Measurements from ENCODE around the gene LCN6. TPM values are rescaled to one million over a fixed set of nuclear protein-coding genes. Genes with fewer than 3 reads are reported as not detected.

LCN6 gene
- total and polyA plus RNA-seq, 8 donors = 1.1 to 25.6 (median 4.2) TPM; not detected in 2

DNA sequence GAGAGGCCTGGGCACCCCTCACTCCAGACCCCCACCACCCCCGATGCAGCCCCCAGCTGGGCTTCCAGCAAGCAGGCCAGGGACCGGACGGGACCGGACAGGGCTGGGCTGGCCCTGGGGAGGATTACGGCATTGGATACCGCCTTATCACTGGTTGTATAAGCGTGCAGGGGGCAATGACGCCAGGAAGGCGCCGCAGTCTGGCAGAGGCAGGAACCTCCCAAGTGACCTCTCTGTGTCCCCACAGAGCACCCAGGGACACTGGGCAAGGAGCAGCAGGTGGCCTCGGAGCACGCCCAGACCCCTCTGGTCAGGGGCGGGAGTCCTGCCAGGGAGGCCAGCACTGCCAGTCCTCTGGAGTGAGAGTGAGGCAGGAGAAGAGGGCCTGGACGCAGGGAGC, 16.7 kb upstream of the LCN6 start:
- H3K36me3 ChIP-seq = no peaks in the 10 kb centered on the region
- H3K27ac ChIP-seq = no peak overlapping the region
- ATAC-seq = no peak
- DNase-seq = peak in 1 of 6 donors; percentile 48
- intact Hi-C loops (cut with DNase I) = no loop called here
- no peak overlapping the region for H3K4me3 ChIP-seq
- no peaks in the 10 kb centered on the region for H3K9me3 ChIP-seq
- TF ChIP-seq, protein P1, sequence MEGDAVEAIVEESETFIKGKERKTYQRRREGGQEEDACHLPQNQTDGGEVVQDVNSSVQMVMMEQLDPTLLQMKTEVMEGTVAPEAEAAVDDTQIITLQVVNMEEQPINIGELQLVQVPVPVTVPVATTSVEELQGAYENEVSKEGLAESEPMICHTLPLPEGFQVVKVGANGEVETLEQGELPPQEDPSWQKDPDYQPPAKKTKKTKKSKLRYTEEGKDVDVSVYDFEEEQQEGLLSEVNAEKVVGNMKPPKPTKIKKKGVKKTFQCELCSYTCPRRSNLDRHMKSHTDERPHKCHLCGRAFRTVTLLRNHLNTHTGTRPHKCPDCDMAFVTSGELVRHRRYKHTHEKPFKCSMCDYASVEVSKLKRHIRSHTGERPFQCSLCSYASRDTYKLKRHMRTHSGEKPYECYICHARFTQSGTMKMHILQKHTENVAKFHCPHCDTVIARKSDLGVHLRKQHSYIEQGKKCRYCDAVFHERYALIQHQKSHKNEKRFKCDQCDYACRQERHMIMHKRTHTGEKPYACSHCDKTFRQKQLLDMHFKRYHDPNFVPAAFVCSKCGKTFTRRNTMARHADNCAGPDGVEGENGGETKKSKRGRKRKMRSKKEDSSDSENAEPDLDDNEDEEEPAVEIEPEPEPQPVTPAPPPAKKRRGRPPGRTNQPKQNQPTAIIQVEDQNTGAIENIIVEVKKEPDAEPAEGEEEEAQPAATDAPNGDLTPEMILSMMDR (IDR thresholded peaks at IDR 0.05) = no peak
- no peak for FAIRE-seq
- 85 to 92% methylated on average over 14 of the region's 14 CpGs for WGBS, 2 donors
- no peaks in the 10 kb centered on the region for H3K27me3 ChIP-seq
- H3K4me1 ChIP-seq = no peaks in the 10 kb centered on the region

DNA sequence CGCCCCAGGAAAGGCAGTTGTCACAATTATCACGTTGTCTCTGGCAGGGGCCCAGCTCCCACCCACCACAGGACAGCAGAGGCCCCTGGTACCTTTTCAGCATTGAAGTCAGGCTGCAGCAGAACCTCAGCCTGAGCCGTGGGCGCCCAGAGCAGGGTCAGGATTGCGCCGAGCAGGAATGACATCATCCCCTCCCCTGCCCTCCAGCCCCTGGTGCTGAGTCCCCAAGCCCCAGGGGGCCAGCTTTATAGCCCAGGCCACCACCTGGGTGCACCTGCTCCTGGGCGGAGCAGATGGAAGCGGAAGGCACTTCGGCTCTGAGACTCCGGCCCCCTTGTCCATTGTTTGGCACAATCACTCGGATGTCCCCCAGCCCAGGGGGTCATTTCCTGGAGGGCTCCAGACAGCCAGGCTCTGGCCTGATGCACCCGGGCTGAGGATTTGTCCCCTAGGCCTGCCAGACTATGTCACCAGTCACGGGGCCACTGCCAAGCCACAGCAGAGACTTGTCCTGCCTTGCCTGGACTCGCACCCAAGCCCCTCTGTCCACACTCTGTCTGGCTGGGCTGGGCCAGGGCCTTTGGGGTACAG, 16.1 kb upstream of the LCN6 start, which contains the start of gene LCN15:
Gene LCN15, minus strand, starts transcription at position 218 of the 591 bp plus-strand sequence. Its CDS starts 30 bp downstream, at position 188.
- 75 to 79% methylated on average over 14 of the region's 14 CpGs for WGBS, 2 donors
- Histone ChIP-seq H3K27ac (no peak within 1 kb of the TSS), H3K36me3 (no peaks in the 10 kb centered on the region), H3K27me3 (no peaks in the 10 kb centered on the region), H3K4me3 (no peak within 1 kb of the TSS), H3K4me1 (no peaks in the 10 kb centered on the region), H3K9me3 (no peaks in the 10 kb centered on the region)
- TF ChIP-seq, protein P1 (IDR thresholded peaks at IDR 0.05) = no peak
- no peak for ATAC-seq
- peak in 1 of 6 donors; percentile 48 for DNase-seq
- FAIRE-seq = no peak
- intact Hi-C loops (cut with DNase I) = no loop called here

DNA sequence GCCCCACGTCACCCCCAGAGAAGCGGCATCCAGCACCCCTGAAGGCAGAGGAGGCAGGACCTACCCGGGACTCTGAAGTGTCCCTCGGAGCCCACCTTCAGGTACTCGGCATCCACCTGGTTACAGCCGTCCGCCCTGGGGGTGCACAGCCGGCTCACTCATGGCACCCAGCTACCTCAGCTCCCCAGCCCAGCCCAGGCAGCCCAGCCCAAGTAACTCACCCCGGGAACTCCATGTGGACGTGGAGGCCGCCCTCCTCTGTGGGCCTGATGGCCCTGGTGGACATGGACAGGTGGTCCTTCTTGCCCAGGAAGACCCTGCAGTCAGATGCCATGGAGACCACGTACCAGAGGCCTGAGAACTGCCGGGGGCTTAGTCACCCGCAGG, 15.3 kb upstream of the LCN6 start:
- H3K27ac ChIP-seq = no peak overlapping the region
- TF ChIP-seq, protein P1 (IDR thresholded peaks at IDR 0.05) = no peak
- DNase-seq (peak in 1 of 6 donors; percentile 44), ATAC-seq (no peak), FAIRE-seq (no peak)
- H3K4me3 ChIP-seq = no peak overlapping the region
- no peaks in the 10 kb centered on the region for H3K9me3 ChIP-seq
- H3K4me1 ChIP-seq = no peaks in the 10 kb centered on the region
- intact Hi-C loops (cut with DNase I) = no loop called here
- H3K27me3 ChIP-seq = no peaks in the 10 kb centered on the region
- WGBS, 2 donors = 81% methylated on average over 13 to 14 of the region's 14 CpGs
- no peaks in the 10 kb centered on the region for H3K36me3 ChIP-seq

DNA sequence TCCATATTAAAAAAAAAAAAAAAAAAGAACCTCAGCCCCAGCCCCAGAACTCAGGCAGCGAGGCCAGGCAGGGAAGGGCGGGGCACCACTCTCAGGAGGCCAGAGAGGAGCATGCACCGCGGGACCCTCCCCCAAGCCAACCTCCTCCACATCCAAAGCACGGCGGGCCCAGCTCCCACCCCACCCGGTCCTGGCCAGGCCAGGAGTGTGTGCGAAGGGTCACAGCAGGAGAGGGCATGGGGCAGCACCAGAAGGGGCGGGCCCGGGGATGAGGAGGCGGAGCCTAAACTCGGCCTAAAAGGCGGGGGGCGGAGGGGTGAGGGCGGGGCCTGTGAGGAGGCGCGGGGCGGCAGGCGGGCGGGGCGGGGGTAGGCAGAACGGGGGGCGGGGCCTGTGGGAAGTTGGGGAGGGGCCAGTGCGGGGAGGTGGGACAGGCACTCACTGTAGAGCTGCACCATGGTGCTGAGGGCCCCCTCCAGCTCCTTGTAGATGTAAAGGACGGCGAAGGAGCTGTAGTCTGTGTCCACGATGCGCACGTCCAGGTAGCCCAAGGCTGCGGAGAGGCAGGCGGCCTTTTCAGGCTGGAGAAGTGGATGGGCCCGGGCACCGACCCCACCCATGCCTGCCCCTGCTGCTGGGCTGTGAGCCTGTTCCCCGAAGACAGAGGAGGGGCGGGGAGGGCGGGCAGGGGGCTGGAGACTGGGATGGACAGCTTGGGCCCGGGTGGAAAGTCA, 14.8 kb upstream of the LCN6 start:
- Histone ChIP-seq H3K4me3 (no peak overlapping the region), H3K9me3 (no peaks in the 10 kb centered on the region), H3K27me3 (no peaks in the 10 kb centered on the region), H3K27ac (no peak overlapping the region), H3K36me3 (no peaks in the 10 kb centered on the region), H3K4me1 (no peaks in the 10 kb centered on the region)
- ATAC-seq (peak in 1 of 4 donors; percentile 40), FAIRE-seq (no peak), DNase-seq (peak in 2 of 6 donors; percentile 55 to 58)
- TF ChIP-seq, protein P1 (IDR thresholded peaks at IDR 0.05) = no peak
- intact Hi-C loops (cut with DNase I) = no loop called here
- WGBS, 2 donors = 29 to 36% methylated on average over 25 to 36 of the region's 37 CpGs

DNA sequence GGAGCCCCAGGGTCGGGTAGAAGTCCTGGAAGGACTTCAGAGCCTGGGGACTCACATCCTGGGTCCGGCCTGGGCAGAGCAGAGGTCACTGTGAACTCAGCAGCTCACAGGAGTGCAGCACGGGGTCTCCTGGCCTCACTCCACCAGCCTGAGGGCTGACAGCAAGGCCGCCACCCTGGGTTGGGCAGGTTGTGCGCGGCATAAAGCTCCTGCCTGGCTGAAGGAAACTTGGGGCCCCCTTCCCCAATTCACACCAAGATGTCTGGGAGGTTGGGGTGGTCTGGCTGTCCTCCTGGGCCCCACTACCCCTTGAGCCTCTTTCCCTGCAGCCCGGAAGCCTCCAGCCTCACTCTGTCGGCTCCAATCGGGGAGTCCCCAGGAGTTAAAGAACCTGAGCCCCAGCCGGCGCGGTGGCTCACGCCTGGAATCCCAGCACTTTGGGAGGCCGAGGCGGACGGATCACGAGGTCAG, 13.9 kb upstream of the LCN6 start:
- 68 to 86% methylated on average over 13 to 17 of the region's 17 CpGs for WGBS, 2 donors
- Histone ChIP-seq H3K27ac (no peak overlapping the region), H3K27me3 (no peaks in the 10 kb centered on the region), H3K4me3 (no peak overlapping the region), H3K9me3 (no peaks in the 10 kb centered on the region), H3K4me1 (no peaks in the 10 kb centered on the region), H3K36me3 (no peaks in the 10 kb centered on the region)
- intact Hi-C loops (cut with DNase I) = no loop called here
- DNase-seq = peak in 1 of 6 donors; percentile 30
- FAIRE-seq = no peak
- TF ChIP-seq, protein P1 (IDR thresholded peaks at IDR 0.05) = no peak
- ATAC-seq = no peak

Measured in pancreas (tissue), 10 donors.